Gastroesophageal sphincter (tissue), 4 donors: ENCODE results near the gene SPSB2. TPM values are rescaled to one million over a fixed set of nuclear protein-coding genes. Genes with fewer than 3 reads are reported as not detected.

ENCODE experiments used
- ATAC-seq: fragments of 150-250 bp; one replicate; pipeline ENCODE4 v1.9.1; 2016; ENCODE audit warnings: mild to moderate bottlenecking, moderate library complexity
- H3K27ac ChIP-seq, 4 donors: fragments of 200-600 bp; sonication (generic) in 3 of 4; 1 replicate in 3 of 4; 2 replicates in 1 of 4; pipeline ENCODE4 v1.5.1; 2016 to 2019
- H3K27me3 ChIP-seq: fragments of 200-600 bp; sonication (generic); one replicate; pipeline ENCODE4 v1.5.1; 2019
- H3K36me3 ChIP-seq, 2 donors: fragments of 200-600 bp; sonication (generic); one replicate each; pipeline ENCODE4 v1.5.1; 2019; ENCODE audit warnings: control low read depth in 1 of 2
- H3K4me1 ChIP-seq, 3 donors: fragments of 200-600 bp; sonication (generic); 1 replicate in 2 of 3; 2 replicates in 1 of 3; pipeline ENCODE4 v1.5.1; 2016 to 2019; ENCODE audit warnings: control low read depth in 2 of 3
- H3K4me3 ChIP-seq, 2 donors: fragments of 200-600 bp; sonication (generic); one replicate each; pipeline ENCODE4 v1.5.1; 2019; ENCODE audit warnings: mild to moderate bottlenecking in 1 of 2, moderate library complexity in 1 of 2
- H3K9me3 ChIP-seq, 3 donors: fragments of 200-600 bp; sonication (generic); one replicate each; pipeline ENCODE4 v1.5.1; 2017 to 2019; ENCODE audit warnings: control low read depth in 2 of 3
- EP300 ChIP-seq: sonication (generic); formaldehyde crosslinking; IDR thresholded peaks from one replicate; pipeline ENCODE4 v1.6.1; 2017; ENCODE audit warnings: antibody characterized with exemption, mild to moderate bottlenecking
- POLR2A ChIP-seq, 2 donors: fragments of 450-650 bp; IDR thresholded peaks; one replicate each; pipeline ENCODE4 v1.6.1; 2017; ENCODE audit warnings: antibody characterized with exemption in 2 of 2, mild to moderate bottlenecking in 2 of 2, moderate library complexity in 1 of 2
- POLR2AphosphoS5 ChIP-seq: sonication (generic); formaldehyde crosslinking; IDR thresholded peaks from one replicate; pipeline ENCODE4 v1.6.1; 2017; ENCODE audit warnings: antibody characterized with exemption
- WGBS, 2 donors: methylation state at CpG; one replicate each; pipeline ENCODE4 v1.1.5; 2018; ENCODE audit warnings: low coverage in 1 of 2; 5-methylcytosine and 5-hydroxymethylcytosine counted together
- total RNA-seq, 4 donors: library from RNA; depleted of rRNA; stranded (reverse); fragments of >200 nt; gene quantifications; one replicate each; pipeline ENCODE4 v1.1.0, GENCODE V29; 2016
- TF ChIP-seq, protein P1 (sequence below), 4 experiments: fragments of 200-600 bp in 2 of 4; fragments of 450-650 bp in 2 of 4; sonication (generic) in 1 of 4; IDR thresholded peaks; one replicate each; pipeline ENCODE4 v1.5.1; 2017 to 2019; ENCODE audit warnings: antibody characterized with exemption in 4 of 4, mild to moderate bottlenecking in 2 of 4, moderate library complexity in 2 of 4

The SPSB2 gene
- total RNA-seq, 4 donors from 2014 or later, result 7.4 to 10.7 (median 8.1) TPM

DNA sequence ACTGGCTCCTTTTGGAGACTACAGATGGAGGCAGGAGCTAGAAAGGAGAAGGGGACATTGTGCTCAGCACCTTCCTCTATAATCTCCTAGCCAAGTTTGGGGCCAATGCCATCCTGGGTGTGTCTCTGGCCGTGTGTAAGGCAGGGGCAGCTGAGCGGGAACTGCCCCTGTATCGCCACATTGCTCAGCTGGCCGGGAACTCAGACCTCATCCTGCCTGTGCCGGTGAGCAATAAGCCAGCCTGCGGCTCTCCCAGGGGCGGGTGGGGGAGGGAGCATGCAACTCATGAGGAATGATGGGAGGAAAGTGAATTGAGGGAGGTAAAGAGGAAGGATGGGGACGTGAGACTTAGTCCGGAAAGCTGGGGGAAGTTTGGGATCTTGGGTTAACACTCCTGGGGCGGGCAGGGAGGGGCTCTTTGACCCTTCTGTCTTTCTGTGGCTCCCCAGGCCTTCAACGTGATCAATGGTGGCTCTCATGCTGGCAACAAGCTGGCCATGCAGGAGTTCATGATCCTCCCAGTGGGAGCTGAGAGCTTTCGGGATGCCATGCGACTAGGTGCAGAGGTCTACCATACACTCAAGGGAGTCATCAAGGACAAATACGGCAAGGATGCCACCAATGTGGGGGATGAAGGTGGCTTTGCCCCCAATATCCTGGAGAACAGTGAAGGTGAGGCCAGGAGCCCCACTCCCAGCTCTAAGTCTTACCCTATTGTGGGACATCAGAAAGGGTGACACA lies 44.6 kb upstream of the SPSB2 start:
- ATAC-seq, result no peak
- no peak overlapping the region for H3K4me3 ChIP-seq
- no peaks in the 10 kb centered on the region for H3K27me3 ChIP-seq
- TF ChIP-seq, protein P1, sequence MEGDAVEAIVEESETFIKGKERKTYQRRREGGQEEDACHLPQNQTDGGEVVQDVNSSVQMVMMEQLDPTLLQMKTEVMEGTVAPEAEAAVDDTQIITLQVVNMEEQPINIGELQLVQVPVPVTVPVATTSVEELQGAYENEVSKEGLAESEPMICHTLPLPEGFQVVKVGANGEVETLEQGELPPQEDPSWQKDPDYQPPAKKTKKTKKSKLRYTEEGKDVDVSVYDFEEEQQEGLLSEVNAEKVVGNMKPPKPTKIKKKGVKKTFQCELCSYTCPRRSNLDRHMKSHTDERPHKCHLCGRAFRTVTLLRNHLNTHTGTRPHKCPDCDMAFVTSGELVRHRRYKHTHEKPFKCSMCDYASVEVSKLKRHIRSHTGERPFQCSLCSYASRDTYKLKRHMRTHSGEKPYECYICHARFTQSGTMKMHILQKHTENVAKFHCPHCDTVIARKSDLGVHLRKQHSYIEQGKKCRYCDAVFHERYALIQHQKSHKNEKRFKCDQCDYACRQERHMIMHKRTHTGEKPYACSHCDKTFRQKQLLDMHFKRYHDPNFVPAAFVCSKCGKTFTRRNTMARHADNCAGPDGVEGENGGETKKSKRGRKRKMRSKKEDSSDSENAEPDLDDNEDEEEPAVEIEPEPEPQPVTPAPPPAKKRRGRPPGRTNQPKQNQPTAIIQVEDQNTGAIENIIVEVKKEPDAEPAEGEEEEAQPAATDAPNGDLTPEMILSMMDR (IDR thresholded peaks at IDR 0.05), result no peak
- no peak for TF ChIP-seq EP300
- TF ChIP-seq POLR2A (IDR thresholded peaks at IDR 0.05), result no peak
- no peak for TF ChIP-seq POLR2AphosphoS5
- 66% methylated on average over 3 of the region's 14 CpGs; no CpG with 5 or more reads in 1 of the 2 donors for WGBS, 2 donors
- no peaks in the 10 kb centered on the region for H3K9me3 ChIP-seq
- peak overlapping the region in 1 of 4 donors; percentile 91 for H3K27ac ChIP-seq
- H3K4me1 ChIP-seq, result peaks cover 0 to 31% (median 15%) of the 10 kb centered on the region in 3 donors
- peaks cover 0 to 66% of the 10 kb centered on the region in 2 donors for H3K36me3 ChIP-seq

- H3K4me3 ChIP-seq, result no peak overlapping the region
- TF ChIP-seq EP300 (no peak), POLR2AphosphoS5 (no peak), POLR2A (IDR thresholded peaks at IDR 0.05) (no peak)
- TF ChIP-seq, protein P1 (IDR thresholded peaks at IDR 0.05), result no peak
- ATAC-seq, result no peak
- H3K27me3 ChIP-seq, result no peaks in the 10 kb centered on the region
- peak overlapping the region in 2 of 4 donors; percentile 91 to 92 for H3K27ac ChIP-seq
- 83 to 89% methylated on average over 2 to 6 of the region's 11 CpGs for WGBS, 2 donors
- H3K36me3 ChIP-seq, result peaks cover 0 to 56% of the 10 kb centered on the region in 2 donors
- peaks cover 0 to 31% (median 15%) of the 10 kb centered on the region in 3 donors for H3K4me1 ChIP-seq
- H3K9me3 ChIP-seq, result no peaks in the 10 kb centered on the region
Measured at GRCh38 chr12:6916426-6917200, 43.5 kb upstream of the SPSB2 start.

DNA sequence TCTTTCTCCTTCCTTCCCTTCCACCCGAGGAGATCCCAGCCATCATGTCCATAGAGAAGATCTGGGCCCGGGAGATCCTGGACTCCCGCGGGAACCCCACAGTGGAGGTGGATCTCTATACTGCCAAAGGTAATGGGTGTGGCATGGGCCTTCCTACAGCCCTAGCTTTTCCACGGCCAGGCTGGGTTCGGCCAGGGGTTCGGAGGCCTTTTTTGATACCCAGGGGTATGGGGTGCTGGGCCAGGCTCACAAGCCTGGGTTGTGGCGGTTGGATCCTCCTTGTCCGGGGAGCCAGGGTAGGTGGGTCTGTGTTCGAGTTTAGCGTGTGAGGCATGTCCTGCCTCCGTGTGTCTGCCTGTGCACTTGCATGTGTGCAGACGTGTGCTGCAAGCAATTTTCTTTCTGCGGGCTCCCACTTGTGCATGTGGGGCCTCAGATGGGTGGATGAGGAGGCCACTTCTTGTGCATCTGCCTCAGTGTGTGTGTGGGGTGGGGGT lies 42.7 kb upstream of the SPSB2 start:
- no peaks in the 10 kb centered on the region for H3K9me3 ChIP-seq
- H3K4me1 ChIP-seq, result peaks cover 0 to 31% (median 15%) of the 10 kb centered on the region in 3 donors
- TF ChIP-seq EP300, result no peak
- TF ChIP-seq, protein P1 (IDR thresholded peaks at IDR 0.05), result no peak
- TF ChIP-seq POLR2A (IDR thresholded peaks at IDR 0.05), result no peak
- TF ChIP-seq POLR2AphosphoS5, result no peak
- H3K27ac ChIP-seq, result peak overlapping the region in 3 of 4 donors; percentile 88 to 92 (median 91)
- H3K4me3 ChIP-seq, result peak overlapping the region in 1 of 2 donors; percentile 87
- H3K36me3 ChIP-seq, result peaks cover 0 to 48% of the 10 kb centered on the region in 2 donors
- ATAC-seq, result no peak
- no CpG with 5 or more reads among the region's 14 CpGs for WGBS, 2 donors
- H3K27me3 ChIP-seq, result no peaks in the 10 kb centered on the region

GRCh38 chr12:6914947-6915788 lies 42.1 kb upstream of the SPSB2 start:
- 6 to 9% methylated on average over 7 to 14 of the region's 29 CpGs for WGBS, 2 donors
- Histone ChIP-seq H3K9me3 (no peaks in the 10 kb centered on the region), H3K4me1 (peaks cover 0 to 31% (median 15%) of the 10 kb centered on the region in 3 donors), H3K4me3 (peak overlapping the region; percentile 65 to 87), H3K36me3 (peaks cover 0 to 42% of the 10 kb centered on the region in 2 donors), H3K27me3 (no peaks in the 10 kb centered on the region), H3K27ac (peak overlapping the region; percentile 58 to 92 (median 90))
- ATAC-seq, result no peak
- TF ChIP-seq POLR2A (IDR thresholded peaks at IDR 0.05) (no peak), POLR2AphosphoS5 (no peak), EP300 (no peak)
- TF ChIP-seq, protein P1 (IDR thresholded peaks at IDR 0.05), result no peak
